ENCODE results near the gene ASTN2.

- TF ChIP-seq, protein P1, sequence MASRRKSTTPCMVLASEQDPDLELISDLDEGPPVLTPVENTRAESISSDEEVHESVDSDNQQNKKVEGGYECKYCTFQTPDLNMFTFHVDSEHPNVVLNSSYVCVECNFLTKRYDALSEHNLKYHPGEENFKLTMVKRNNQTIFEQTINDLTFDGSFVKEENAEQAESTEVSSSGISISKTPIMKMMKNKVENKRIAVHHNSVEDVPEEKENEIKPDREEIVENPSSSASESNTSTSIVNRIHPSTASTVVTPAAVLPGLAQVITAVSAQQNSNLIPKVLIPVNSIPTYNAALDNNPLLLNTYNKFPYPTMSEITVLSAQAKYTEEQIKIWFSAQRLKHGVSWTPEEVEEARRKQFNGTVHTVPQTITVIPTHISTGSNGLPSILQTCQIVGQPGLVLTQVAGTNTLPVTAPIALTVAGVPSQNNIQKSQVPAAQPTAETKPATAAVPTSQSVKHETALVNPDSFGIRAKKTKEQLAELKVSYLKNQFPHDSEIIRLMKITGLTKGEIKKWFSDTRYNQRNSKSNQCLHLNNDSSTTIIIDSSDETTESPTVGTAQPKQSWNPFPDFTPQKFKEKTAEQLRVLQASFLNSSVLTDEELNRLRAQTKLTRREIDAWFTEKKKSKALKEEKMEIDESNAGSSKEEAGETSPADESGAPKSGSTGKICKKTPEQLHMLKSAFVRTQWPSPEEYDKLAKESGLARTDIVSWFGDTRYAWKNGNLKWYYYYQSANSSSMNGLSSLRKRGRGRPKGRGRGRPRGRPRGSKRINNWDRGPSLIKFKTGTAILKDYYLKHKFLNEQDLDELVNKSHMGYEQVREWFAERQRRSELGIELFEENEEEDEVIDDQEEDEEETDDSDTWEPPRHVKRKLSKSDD (conservative IDR thresholded peaks at IDR 0.05; ENCODE audit: low read length): no peak
- TF ChIP-seq FUS (optimal IDR thresholded peaks at IDR 0.05; ENCODE audit: low read depth, low read length) (no peak), HNRNPK (IDR thresholded peaks at IDR 0.05; ENCODE audit: low read depth, low read length, poor library complexity, severe bottlenecking) (no peak), ZNF561 (CRISPR knock-in tag; conservative IDR thresholded peaks at IDR 0.05) (no peak), PHB2 (IDR thresholded peaks at IDR 0.05; ENCODE audit: low read depth) (no peak), SIX5 (IDR thresholded peaks at IDR 0.05; ENCODE audit: borderline replicate concordance in 1 of 2, insufficient read depth in 1 of 2, low read depth in 1 of 2, low read length in 2 of 2) (no peak), ARID2 (IDR thresholded peaks at IDR 0.05) (no peak), CTCF (IDR thresholded peaks at IDR 0.05 in 2 of 3, conservative IDR thresholded peaks at IDR 0.05 in 1 of 3; ENCODE audit: insufficient read depth in 2 of 3, low read depth in 1 of 3, low read length in 3 of 3) (no peak)
Observed at GRCh38 chr9:116857321-116857720, 557.5 kb downstream of the ASTN2 start.

All from K562 (cell line).